ENCODE data around the gene MYOD1. TPM values are rescaled to one million over a fixed set of nuclear protein-coding genes. Genes with fewer than 3 reads are reported as not detected.

Gene MYOD1
- total RNA-seq, 1 donor from 2014 or later, result not detected

DNA sequence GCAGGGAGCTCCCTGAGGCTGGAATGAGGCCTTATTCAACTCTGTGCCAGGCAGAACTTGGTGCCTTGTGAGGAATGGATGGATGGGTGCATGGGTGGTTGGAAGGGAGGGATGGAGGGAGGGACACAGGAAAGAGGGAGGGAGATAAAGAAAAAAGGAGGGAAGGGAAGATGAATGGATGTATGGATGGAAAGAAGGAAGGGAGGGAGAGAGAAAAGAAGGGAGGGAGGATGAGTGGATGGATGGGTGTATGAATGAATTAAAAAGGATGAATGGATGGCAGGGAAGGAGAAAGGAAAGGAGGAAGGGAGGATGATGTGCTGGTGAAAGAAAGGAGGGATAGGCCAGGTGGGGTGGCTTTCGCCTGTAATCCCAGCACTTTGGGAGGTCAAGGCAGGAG lies 49.8 kb downstream of the MYOD1 start:
- no peak for DNase-seq (ENCODE audit: low spot score)

DNA sequence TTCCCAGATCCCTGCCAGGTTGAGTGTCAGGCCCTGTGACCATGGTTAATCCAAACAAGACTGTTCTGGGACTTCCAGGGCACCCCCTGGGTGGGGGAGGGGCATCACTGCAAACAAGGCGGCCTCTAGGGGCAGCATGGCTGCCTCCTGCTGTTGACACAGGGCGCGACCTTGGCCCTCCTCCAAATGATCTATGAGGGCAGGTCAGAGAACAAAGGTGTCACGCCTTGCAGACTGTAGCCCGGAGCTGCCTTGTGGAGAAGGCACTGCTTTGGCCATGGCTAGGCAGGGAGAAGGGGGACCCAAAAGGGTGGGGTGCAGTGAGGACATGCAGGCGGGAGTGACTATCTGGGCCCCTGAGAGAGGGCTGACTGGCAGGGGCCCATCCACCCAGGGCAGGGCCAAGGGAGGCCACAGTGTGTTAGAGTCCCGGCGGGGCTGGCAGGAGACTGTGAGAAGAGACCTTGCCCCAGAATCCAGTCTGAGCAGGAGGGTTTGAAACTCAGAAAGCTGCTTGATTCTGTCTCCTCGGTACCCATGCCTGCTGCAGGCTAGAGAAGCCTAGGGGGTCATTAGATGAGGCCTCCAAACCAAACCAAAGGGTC lies 50.8 kb downstream of the MYOD1 start:
- no peak for DNase-seq (ENCODE audit: low spot score)

GRCh38 chr11:17770917-17771316 lies 51.5 kb downstream of the MYOD1 start:
- no peak for DNase-seq (ENCODE audit: low spot score)

- no peak for DNase-seq (ENCODE audit: low spot score)
Measured at GRCh38 chr11:17771415-17771814, 52.0 kb downstream of the MYOD1 start.

Other genes with a start within 250 kb of the MYOD1 start
- 0.58 TPM for gene ABCC8, start 242.7 kb upstream of the MYOD1 start, total RNA-seq
- gene USH1C, start 175.2 kb upstream of the MYOD1 start, total RNA-seq, result 0.19 TPM
- not detected for gene OTOG, start 172.3 kb upstream of the MYOD1 start, total RNA-seq
- gene KCNC1, start 15.2 kb downstream of the MYOD1 start, total RNA-seq, result not detected

Measured in mesenteric fat pad (tissue), 1 donor.